DND-41 (cell line): Measurements from ENCODE around the gene UST.

ENCODE experiments used
- CTCF ChIP-seq: IDR thresholded peaks from 2 replicates; pipeline ENCODE4 v1.5.1; 2012; ENCODE audit warnings: borderline replicate concordance, low read length, moderate library complexity, mild to moderate bottlenecking; ENCODE audit not compliant: poor library complexity, severe bottlenecking; ENCODE audit errors: extremely low read depth
- EZH2 ChIP-seq: IDR thresholded peaks from 3 replicates; pipeline ENCODE4 v1.6.1; 2012; ENCODE audit warnings: borderline replicate concordance, low read depth, mild to moderate bottlenecking, moderate library complexity, low read length, inconsistent platforms; ENCODE audit not compliant: severe bottlenecking

- TF ChIP-seq EZH2 (no peak), CTCF (no peak)
Measured at GRCh38 chr6:148952147-148953035, 205.6 kb downstream of the UST start.
